ENCODE measurements around the gene OR11A1.

OR11A1 gene, protein sequence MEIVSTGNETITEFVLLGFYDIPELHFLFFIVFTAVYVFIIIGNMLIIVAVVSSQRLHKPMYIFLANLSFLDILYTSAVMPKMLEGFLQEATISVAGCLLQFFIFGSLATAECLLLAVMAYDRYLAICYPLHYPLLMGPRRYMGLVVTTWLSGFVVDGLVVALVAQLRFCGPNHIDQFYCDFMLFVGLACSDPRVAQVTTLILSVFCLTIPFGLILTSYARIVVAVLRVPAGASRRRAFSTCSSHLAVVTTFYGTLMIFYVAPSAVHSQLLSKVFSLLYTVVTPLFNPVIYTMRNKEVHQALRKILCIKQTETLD

DNA sequence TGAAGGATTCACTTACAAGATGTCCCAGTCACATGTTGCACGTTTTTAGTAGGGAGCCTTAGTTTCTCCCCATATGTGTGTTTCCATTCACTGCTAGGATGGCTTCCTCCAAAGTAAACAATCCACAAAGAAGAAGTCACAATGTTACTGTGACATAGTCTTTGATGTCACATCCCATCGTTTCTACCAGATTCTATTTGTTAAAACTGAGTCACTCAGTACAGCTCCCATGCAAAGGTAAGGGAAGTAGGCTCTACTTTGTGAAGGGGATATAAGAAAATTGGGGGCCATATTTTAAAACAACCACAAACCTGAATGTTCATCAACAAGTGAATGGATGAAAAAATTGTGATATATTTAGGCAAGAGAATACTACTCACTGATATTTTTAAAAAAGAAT lies at the start of gene OR11A1, which contains the start of gene OR2H1:
TSS of gene OR11A1 (minus strand) at position 101 of the 400 bp plus-strand sequence. CDS start 29,430 bp downstream, outside the sequence.
TSS of gene OR2H1 (plus strand) at position 185 of the 400 bp plus-strand sequence. CDS start 4,615 bp downstream, outside the sequence.
- no peak for FAIRE-seq
- no peak for TF ChIP-seq POLR2A (IDR thresholded peaks at IDR 0.05; ENCODE audit: low read depth, low read length)
- no peak for DNase-seq (ENCODE audit: insufficient read length, low spot score)

- DNase-seq (ENCODE audit: insufficient read length, low spot score) (no peak), FAIRE-seq (no peak)
- TF ChIP-seq POLR2A (IDR thresholded peaks at IDR 0.05; ENCODE audit: low read depth, low read length) = no peak
These were observed 49.7 kb upstream of the OR11A1 start for GRCh38 chr6:29506446-29507067.

GRCh38 chr6:29505808-29506207 lies 48.9 kb upstream of the OR11A1 start:
- no peak for TF ChIP-seq POLR2A (IDR thresholded peaks at IDR 0.05; ENCODE audit: low read depth, low read length)
- DNase-seq (ENCODE audit: insufficient read length, low spot score) (no peak), FAIRE-seq (no peak)

DNA sequence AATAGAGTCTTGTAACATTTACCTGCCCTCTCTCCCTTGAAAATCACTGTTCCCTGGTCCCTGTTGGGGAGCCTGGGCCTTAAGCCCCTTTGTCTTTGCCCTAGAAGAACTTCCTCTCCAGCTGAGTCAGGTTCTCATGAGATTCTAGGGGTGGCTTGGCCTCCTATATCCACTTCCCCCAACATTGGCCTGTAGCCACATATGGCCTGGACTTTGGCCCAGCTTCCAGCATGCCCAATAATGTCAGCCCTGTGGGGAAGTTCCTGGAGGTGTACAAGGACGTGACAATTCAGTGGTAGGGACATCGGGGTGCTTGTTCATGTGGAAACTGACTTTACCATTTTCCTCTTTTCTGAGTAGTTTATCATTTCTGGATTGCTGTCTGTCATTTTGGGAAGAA lies 48.1 kb upstream of the OR11A1 start:
- FAIRE-seq = no peak
- no peak for DNase-seq (ENCODE audit: insufficient read length, low spot score)
- no peak for TF ChIP-seq POLR2A (IDR thresholded peaks at IDR 0.05; ENCODE audit: low read depth, low read length)

- FAIRE-seq (no peak), DNase-seq (ENCODE audit: insufficient read length, low spot score) (no peak)
These were observed 45.7 kb upstream of the OR11A1 start for GRCh38 chr6:29502597-29502996.

DNA sequence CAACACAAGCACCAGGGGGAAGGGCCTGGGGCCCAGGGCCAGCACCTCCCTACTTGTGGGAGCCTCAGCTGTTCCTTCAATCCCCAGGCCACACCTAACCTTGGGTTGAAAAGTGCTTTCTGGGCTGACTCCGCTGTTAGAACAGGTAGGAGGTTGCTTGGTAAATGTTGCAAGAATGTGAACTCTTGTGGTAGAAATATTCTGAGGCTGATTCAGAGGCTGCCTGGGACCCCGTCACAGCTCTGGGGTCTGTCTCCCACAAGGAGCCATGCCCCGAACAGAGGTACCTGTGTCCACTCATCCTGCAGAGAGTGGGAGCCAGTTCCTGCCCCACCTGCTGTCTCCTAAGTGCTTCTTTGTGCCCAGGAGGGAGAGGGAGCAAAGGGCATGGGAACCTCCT lies 45.3 kb upstream of the OR11A1 start:
- FAIRE-seq (no peak), DNase-seq (ENCODE audit: insufficient read length, low spot score) (no peak)
- no peak for TF ChIP-seq POLR2A (IDR thresholded peaks at IDR 0.05; ENCODE audit: low read depth, low read length)

More at GRCh38 chr6:29502597-29502996, 45.7 kb upstream of the OR11A1 start:
- TF ChIP-seq POLR2A (IDR thresholded peaks at IDR 0.05; ENCODE audit: low read depth, low read length) = no peak

- no peak for FAIRE-seq
- DNase-seq (ENCODE audit: insufficient read length, low spot score) = no peak
- no peak for TF ChIP-seq POLR2A (IDR thresholded peaks at IDR 0.05; ENCODE audit: low read depth, low read length)
These were observed 44.2 kb upstream of the OR11A1 start for GRCh38 chr6:29501106-29501505.

- FAIRE-seq (no peak), DNase-seq (ENCODE audit: insufficient read length, low spot score) (no peak)
- TF ChIP-seq POLR2A (IDR thresholded peaks at IDR 0.05; ENCODE audit: low read depth, low read length) = no peak
These were observed 43.7 kb upstream of the OR11A1 start for GRCh38 chr6:29500594-29500993.

- no peak for TF ChIP-seq POLR2A (IDR thresholded peaks at IDR 0.05; ENCODE audit: low read depth, low read length)
- DNase-seq (ENCODE audit: insufficient read length, low spot score) (no peak), FAIRE-seq (no peak)
These were observed 42.8 kb upstream of the OR11A1 start for GRCh38 chr6:29499704-29500103.

GRCh38 chr6:29496961-29497360 lies 40.1 kb upstream of the OR11A1 start:
- DNase-seq (ENCODE audit: insufficient read length, low spot score) = no peak
- FAIRE-seq = no peak
- no peak for TF ChIP-seq POLR2A (IDR thresholded peaks at IDR 0.05; ENCODE audit: low read depth, low read length)

DNA sequence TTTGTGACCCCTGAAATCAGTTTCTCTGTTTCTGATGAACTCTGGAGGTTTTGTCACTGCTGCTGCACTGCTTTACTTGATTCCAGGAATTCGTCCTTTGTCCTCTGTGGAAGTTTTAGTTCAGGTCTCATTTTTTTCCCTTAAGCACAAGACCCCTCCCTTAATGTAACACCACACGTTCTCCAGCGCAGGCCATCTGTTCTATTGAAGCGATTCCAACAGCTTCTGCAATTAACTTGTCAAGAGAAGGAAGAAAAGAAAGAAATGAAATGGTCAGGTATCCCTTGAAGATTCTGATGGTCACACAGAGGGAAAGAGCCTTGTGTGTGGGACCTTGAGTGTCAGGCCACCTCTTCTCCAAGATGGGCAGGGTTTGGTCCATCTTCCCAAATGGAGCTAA lies 38.7 kb upstream of the OR11A1 start:
- no peak for DNase-seq (ENCODE audit: insufficient read length, low spot score)
- FAIRE-seq = no peak
- no peak for TF ChIP-seq POLR2A (IDR thresholded peaks at IDR 0.05; ENCODE audit: low read depth, low read length)

- no peak for FAIRE-seq
- no peak for DNase-seq (ENCODE audit: insufficient read length, low spot score)
- TF ChIP-seq POLR2A (IDR thresholded peaks at IDR 0.05; ENCODE audit: low read depth, low read length) = no peak
These were observed 37.3 kb upstream of the OR11A1 start for GRCh38 chr6:29494131-29494530.

- no peak for TF ChIP-seq POLR2A (IDR thresholded peaks at IDR 0.05; ENCODE audit: low read depth, low read length)
- DNase-seq (ENCODE audit: insufficient read length, low spot score) (no peak), FAIRE-seq (no peak)
These were observed 36.4 kb upstream of the OR11A1 start for GRCh38 chr6:29493261-29493660.

GRCh38 chr6:29491574-29491973 lies 34.7 kb upstream of the OR11A1 start:
- no peak for FAIRE-seq
- no peak for DNase-seq (ENCODE audit: insufficient read length, low spot score)
- TF ChIP-seq POLR2A (IDR thresholded peaks at IDR 0.05; ENCODE audit: low read depth, low read length) = no peak

DNA sequence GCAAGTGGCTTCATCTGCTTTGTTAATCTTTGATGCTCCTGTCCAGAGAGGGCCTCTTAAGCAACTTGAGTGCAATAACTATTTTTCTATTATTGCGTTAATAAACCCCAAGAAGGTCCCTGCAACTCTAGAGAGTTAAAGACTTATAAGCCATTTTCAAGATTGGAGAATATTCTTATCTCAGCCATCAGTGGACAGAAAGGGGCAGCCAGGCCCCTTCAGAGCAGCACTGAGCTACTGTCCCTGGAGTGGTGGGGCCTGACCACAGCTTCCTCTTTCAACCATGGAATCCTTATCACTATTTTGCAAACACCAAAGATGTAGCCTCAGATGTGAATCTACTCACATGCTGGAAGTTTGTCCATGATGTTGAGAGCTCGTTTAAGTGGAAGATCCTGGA lies 33.7 kb upstream of the OR11A1 start:
- no peak for TF ChIP-seq POLR2A (IDR thresholded peaks at IDR 0.05; ENCODE audit: low read depth, low read length)
- FAIRE-seq (no peak), DNase-seq (ENCODE audit: insufficient read length, low spot score) (no peak)

Measured in H54 (cell line).